Activated CD4-positive, alpha-beta T cell treated with anti-CD3 and anti-CD28 coated beads, Interleukin-2, amount 50 U/mL, for 16 hours (primary cell): ENCODE data around the gene MAPK8.
"Not testable (repeated sequence)": the region's sequence is repeated elsewhere in the genome, so short reads cannot be mapped to it uniquely, and the experiment has no call there.

ENCODE experiments used
- DNase-seq: peaks from one replicate; pipeline ENCODE4 v3.0.0-alpha.2; 2020

Gene MAPK8

DNA sequence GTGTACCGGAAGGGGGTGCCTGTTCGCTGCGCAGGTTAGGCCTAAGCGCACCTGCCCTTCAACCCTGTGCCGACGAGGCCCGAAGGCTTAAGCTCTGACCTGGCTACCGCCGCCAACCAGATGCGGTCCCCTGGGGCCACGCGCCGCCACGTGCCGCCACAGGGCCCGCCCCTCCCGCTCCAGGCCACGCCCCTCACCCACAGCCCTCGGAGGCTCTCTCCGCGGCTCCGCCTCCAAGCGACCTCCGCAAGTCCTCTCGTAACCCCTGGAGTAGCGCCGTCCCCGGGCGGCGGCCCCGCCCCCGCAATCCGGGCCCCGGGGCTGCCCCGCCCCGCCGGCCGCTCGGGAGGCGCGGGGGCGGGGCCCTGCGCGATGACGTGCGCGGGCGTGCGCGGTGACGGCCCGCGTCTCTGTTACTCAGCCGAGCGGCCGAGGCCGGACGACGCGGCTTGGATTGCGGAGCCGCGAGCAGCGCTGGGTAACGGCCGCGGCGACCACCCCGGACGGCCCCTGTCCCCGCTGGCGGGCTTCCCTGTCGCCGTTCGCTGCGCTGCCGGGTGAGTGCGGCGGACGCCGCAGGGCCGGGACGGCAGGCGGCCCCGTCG lies at the start of gene MAPK8:
Gene MAPK8, plus strand, starts transcription at position 413 of the 605 bp plus-strand sequence. CDS start 94,984 bp downstream, outside the sequence.
- peak; percentile 93 for DNase-seq

DNA sequence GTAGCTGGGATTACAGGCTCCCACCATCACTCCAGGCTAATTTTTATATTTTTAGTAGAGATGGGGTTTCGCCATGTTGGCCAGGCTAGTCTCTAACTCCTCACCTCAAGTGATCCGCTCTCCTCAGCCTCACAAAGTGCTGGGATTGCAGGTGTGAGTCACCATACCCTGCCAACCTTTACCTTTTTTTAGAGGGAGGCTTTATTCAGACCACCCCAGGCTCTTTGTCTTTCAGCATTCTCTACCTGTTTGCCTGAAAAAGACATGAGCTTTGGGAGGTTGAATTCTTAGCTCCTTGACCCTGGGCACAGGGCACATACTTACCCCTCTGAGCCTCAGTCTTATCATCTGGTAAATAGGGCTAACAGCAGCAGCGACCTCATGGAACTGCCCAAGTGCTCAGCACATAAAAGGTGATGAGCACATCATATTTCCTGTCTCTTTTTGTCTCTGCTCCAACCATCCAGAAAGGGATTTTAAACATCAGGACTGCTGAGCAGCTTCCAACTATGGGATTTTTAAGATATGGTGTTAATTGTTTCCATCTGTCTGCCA lies 49.0 kb upstream of the MAPK8 start:
- no peak for DNase-seq

DNA sequence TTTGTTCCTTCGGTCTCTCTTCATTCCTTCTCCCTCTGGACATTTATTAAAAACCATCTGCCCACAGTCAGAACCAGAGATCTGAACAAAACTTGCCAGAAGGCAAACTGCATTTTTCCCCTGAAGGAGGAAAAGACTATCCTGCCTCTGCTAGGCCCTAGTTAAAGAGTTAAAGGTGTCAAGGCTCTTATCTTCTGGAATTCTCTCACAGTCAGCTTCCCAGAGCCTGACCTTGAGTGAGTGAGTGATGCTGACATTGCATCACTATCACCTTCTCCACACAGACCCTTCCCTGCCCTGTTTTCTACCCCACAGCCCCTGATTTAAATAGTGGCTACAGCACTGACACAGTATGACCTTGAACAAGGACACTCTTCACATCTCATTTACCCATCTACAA lies 48.4 kb upstream of the MAPK8 start:
- no peak for DNase-seq

DNA sequence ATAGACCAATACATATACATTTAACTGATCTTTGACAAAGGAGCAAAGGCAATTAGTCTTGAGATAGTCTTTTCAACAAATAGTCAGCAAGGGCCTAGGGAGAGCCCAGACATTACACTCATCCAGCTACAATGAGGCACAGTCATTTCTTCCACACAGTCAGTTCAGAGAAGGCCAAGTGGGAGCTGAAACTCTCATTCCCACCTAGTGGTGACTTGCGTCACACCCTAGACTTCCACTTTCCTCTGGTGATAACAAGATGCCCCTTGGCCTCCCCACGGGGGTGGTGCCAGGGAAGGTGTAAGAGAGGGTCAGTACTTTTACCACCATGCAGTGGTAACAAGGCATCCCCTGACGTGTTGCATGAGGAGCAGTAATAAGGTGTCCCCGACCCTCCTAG lies 39.9 kb upstream of the MAPK8 start:
- peak; percentile 20 for DNase-seq

DNA sequence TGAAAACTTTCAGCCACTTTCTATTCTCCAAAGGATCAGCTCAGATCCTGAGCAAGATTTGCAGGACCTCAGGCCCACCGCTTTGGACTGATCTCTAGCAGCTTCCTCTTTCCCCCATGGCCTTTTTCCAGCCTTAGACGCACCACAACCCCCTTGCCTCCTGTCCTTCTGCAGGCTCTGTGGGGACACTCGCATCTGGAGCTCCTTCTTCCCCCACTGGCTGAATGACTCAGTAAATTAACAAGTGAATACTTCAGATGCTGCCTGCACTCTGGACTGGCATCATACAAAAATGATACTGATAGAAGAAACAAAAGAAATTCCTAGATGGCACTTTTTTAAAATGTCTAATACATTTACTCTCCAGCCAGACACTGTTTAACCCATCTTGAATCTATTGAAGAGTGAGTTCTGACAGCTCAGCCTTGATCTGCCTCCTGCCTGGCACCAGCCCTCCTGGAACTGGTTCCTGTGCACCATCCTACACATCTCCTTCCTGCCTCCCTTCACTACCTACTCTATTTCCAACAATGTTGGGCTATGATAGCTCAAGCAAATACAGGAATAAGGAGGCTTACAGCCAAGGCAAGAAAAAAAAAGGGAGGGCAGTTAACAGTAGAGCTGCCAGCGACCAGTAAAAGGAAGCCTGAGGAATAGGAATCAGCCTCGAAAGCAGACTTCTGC lies 35.3 kb upstream of the MAPK8 start:
- no peak for DNase-seq

DNA sequence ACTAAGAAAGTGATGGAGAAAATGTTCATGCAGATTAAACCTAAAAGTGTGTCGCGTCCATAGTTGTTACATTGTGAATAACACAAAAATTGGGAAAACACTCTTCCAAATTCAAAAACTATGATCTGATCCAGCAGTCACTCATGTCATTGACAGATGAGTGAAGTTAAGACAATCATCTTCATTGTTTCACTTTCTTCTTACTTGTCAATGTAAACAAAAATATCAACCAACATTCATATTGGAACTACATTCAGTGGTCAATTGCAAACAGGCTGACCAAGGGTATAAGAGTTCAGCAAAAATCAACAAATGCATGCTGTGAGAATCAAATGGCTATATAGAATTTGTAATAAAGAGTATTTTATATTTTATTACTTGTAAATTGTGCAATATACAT lies 33.8 kb upstream of the MAPK8 start:
- DNase-seq: no peak

DNA sequence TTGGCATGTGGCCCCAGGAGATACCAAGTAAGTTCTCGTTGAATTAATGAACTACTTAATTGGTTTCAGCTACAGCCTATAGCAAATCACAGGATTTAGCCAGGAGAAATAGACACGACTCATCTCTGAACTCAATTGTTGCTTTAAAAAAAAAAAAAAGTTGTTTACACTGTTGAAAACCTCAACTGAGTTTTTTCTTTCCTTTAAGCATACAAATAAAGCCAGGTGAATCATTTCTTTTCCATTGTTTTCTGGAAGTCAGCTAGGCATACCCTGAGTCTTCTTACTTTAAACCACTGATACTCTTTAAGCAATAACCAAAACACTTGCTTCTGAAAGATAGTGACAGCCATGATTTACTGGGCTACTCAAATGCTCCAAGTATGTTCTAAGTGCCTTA lies 32.7 kb upstream of the MAPK8 start:
- DNase-seq: no peak

DNA sequence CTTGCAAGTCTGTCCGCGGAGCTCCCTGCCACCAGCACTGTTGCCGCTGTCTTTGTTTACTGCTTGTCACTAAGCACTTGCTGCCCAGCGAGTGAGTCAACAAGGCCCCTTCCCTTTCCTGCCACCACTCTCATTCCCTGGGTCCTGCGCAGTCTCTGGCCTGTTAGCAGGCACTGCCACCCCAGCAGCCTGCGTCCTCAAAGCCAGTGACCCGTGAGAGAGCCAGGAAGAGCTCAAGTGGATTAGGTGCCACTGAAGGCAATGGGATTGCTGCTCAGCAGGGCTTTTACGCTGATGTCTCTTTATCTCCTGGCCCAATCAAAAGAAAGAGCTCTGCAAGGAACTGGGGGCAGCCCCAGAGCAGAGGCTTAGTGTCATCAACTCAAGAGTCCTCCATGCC lies 31.8 kb upstream of the MAPK8 start, which contains the start of gene FRMPD2:
Gene FRMPD2, minus strand, starts transcription at position 61 of the 400 bp plus-strand sequence. CDS start 129 bp downstream, outside the sequence.
- DNase-seq: no peak

DNA sequence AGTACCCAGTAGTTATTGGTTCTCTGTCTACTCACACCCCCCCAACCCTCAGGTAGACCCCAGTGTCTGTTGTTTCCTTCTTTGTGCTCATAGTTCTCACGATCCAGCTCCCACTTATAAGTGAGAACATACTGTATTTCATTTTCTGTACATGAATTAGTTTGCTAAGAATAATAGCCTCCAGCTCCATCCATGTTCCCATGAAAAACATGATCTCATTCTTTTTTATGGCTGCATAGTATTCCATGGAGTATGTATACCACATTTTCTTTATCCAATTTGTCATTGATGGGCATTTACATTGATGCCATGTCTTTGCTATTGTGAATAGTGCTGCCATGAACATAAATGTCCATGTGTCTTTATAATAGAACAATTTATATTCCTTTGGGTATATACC lies 29.4 kb upstream of the MAPK8 start:
- DNase-seq: no peak

DNA sequence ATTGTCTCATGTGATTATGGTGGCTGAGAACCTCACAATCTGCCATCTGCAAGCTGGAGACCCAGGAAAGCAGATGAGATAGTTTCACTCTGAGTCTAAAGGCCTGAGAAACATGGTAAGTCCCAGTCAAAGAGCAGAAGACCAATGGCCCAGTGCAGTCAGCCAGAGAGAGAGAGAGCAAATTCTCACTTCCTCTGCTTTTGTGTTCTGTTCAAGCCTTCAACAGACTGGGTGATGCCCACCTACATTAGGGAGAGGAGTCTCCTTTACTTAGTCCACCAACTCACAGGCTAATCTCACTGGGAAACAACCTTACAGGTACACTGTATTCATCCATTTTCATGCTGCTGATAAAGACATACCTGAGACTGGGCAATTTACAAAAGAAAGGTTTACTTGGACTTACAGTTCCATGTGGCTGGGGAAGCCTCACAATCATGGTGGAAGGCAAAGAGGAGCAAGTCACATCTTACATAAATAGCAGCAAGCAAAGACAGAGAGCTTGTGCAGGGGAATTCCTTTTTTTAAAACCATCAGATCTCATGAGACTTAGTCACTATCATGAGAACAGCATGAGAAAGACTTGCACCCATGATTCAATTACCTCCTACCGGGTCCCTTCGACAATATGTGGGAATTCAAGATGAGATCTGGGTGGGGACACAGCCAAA lies 27.3 kb upstream of the MAPK8 start:
- peak; percentile 2 for DNase-seq

DNA sequence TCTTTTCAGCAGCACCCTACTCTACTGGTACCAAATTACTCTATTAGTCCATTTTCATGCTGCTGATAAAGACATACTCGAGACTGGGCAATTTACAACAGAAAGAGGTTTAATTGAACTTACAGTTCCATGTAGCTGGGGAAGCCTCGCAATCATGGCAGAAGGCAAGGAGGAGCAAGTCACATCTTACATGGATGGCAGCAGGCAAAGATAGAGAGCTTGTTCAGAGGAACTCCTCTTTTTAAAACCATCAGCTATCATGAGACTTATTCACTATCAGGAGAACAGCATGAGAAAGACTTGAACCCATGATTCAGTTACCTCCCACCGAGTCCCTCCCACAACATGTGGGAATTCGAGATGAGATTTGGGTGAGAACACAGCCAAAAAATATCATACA lies 24.8 kb upstream of the MAPK8 start:
- DNase-seq: not testable (repeated sequence)

DNA sequence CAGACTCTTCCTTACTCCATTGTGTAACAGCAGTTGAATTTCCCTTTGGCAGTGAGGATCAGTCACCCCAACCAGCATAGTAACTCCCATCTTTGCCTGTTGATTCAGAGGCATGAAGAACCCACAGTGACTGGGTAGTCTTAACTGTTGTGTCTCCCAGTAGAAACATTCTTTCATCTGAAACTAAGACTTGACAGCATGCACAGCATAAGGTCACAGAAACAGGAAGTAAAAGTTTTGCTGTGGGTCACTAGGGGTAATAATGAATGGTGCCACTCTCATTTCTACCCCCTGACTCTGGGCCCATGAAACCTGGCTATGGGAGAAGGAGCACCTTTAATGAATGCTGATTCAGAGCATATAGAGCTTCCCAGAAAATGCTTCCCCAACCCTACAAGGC lies 23.6 kb upstream of the MAPK8 start:
- no peak for DNase-seq

DNA sequence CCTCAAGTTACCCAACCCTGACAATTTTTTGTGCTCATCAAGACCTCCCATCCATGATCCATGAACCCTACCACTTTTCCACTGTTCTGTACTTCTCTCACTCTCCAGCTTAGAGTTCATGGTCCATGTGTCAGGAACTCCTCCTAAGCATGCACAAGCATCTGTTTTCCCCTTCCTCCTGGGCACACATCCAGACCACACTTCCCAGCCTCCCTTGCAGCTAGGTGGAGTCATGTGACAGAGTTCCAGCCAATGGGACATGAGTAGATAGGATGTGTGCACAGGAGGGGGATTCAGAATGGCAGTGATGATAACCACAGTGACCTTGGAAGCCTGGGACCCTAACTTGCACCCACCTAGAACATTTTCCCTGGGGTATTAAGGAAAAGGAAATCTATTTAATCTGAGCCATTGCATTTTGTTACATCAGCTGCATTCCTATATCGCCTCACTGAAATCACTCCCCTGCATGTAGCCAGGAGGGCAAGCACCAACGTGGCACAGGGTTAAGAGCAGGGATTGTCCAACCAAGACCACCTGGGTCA lies 22.4 kb upstream of the MAPK8 start:
- DNase-seq: no peak

DNA sequence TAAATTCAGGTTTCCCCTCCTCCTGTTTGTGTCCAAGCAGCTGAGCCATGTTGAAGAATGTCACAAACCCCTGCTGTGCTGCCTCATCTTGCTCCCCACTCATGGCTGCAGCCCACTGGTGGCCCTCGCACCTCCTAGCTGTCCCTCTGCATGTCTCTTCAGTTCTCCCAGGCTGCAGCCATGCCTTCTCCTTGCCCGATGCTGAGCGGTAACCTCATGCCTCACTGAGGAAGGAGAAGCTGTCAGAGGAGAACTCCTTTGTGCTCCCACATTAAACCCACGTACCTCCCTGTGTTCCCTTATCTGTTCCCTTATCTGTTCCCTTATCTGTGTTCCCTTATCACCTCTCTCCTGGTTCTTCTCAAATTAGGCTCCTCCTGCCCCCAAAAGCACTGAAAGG lies 21.7 kb upstream of the MAPK8 start:
- no peak for DNase-seq

DNA sequence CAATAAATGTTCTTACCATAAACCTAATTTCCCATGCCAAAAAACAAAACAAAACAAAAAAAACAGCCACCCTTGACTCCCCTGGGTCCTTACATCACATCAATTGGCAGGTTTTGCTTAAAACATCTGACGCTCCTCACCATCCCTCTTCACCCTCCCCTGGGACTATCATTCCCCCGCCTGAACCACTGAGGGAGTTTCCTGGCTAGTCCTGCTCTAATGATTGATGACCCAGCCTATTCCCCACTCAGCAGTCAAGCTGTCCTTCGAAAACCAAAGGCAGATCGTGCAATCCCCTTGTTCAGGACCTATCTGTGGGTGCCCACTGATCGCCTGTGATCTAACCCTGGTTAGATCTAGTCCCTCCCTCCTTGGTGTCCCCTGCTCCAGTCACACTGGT lies 20.8 kb upstream of the MAPK8 start:
- DNase-seq: no peak

DNA sequence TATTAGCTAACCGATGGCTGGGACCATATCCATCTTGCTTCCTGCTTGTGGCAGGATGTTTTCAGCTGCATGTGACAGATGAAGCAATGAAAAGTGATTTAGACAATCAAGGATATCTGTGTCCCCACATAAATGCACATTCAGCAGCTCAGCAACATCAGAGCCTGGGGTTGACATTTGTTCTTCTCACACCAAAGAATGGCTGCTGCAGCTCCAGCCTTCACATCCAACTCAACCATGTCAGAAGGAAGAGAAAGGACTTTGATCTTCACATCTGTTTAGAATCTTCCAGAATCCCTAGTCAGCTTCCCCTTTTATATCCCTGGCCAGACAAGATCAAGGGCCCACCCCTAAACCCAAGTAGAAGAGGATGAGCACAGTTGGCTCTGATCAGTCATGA lies 20.1 kb upstream of the MAPK8 start:
- no peak for DNase-seq

DNA sequence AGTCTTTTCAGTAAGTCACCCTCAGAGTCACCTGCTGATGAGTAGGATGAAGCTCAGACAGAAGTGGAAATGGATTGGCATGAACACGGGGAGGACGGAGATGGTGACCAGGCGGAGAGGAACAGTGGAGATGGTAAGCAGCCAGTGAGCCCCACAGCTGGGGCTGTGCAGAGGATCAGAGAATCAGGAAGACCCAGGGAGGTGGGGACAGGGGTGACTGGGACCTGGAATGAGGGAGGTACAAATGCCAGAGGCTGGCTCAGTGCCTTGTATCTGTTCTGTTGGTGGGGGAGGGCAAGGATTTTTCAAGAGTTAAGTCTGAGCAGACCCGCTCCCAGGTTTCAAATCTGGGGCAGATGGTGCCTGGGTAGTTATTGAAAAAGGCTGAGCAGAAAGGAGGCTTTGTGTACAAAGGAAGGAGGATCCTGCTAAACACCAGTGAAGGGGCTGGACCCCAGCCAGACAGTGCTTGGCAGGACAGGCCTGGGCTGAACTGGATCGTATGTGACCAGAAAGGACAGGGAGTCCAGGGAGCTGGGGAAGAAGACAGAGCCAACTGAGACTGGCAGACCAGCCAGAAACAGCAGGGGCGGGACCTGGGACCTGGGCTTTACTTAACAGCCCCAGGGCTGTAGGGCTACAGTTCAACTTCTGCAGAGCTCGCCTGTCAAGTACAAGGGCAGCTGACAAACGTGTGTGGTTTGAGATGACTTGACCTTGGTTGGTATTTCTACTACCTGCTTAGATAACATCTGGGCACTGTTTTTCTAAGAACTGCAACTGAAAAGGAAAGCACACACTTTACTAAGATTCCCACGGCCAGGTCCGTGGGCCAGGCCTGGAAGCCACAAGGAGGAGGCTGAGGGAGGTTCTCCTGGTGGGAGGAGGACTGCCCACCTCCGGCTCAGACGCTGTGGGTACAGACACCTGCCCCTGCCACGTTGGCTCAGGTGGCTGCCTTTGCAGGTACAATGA lies 18.8 kb upstream of the MAPK8 start:
- peak; percentile 47 for DNase-seq

DNA sequence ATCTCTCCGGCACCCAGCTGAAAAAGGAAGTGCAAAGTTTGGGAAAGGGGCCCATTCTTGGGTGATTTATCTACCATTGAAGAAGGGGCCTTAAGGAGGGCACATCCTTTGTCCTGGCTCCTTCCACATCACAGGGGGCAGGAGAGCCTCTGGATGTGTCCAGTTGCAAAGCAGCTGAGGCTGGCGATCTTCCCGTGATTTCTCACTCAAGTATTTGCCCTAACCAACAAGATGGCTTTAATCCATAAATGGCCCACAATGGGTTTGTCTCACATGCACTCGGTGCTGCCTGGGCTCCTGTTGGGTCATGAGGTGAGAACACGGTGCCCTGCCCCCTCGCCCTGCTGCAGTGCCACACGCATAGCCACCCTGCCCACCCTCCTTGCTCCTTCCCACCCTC lies 17.8 kb upstream of the MAPK8 start:
- DNase-seq: no peak

DNA sequence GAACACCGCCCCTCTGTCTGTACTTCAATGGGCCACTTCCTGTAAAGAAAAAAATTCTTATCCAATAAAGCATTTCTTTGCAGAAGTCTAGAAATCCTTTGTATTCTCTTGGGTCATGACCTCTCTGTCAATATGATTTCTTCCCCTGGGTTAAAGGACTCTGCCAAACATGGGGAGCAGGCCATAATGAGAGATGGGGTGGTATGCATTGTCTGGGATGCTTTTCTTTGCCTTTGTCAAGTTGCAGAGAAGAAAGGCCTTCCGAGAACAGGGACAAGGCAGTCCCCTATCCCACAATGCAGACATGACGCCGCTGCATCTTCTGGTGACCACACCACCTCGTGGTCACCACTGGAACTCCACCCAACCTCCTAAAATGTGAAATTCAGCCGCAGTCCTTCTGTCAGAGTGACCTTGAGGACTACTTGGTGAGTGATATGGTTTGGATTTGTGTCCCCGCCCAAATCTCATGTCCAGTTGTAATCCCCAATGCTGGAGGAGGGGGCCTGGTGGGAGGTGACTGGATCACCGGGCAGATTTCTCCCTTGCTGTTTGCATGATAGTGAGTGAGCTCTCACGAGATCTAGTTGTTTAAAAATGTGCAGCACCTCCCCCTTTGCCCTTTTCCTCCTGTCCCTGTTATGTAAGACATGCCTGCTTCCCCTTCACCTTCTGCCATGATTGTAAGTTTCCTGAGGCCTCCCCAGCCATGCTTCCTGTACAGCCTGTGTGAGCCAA lies 16.8 kb upstream of the MAPK8 start:
- DNase-seq: peak; percentile 46

DNA sequence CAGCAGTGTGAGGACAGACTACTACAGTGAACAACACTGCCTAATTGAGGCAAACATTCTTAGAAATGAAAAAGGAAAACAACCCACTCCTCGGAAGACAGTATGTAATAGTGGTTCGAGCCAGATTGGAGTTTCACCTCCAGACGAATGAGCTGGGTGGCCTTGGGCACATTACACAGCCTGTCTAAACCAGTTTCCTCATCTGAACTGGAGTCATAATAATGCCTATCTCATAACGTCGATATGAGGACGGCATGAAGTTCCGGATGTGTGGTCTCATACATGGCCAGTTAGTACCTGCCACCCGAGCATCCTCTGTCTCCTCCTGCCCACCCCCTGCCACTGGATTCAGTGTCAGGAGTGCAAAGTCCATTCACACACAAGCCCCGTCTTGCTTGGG lies 16.2 kb upstream of the MAPK8 start:
- no peak for DNase-seq

DNA sequence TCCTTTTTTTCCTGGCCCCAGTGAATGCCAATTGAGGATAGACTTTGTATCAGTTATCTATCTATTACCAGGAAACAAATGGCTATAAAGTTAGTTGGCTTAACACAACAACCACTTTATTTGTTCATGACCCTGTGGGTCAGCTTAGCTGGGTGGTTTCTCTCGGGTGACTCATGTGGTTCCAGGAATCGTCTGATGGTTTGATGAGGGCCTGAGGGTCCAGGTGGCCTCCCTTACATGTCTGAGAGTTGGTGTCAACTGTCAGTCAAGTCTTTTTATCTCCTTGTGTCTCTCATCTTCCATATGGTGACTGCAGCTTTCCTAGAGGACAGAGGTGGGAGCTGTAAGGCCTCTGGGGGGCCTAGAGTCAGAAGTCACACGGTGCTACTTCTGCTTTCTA lies 15.3 kb upstream of the MAPK8 start:
- no peak for DNase-seq

DNA sequence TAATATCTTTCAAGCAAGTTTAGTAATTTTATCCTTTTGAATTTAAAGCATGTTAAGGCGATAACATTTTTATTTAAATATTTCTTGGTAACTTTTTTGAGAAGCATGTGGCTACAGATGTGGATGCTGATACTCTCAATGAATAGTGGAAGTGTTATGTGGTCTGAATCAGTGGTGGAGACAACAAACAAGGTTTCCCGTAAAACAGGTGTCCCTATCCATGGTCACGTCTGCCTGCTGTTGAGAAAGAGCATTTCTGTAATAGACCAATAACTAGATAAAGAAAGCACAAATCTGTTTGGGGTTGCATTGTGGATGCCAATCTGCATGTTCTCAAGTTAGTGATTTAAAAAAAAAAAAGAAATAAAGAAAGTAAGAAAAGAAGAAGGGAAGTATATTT lies 13.9 kb upstream of the MAPK8 start:
- DNase-seq: no peak
